ENCODE measurements around the gene CFAP221. TPM values are rescaled to one million over a fixed set of nuclear protein-coding genes. Genes with fewer than 3 reads are reported as not detected.

CFAP221 gene
- total and polyA plus RNA-seq, 2 experiments from 2014 or later = 0.42 to 0.65 TPM

DNA sequence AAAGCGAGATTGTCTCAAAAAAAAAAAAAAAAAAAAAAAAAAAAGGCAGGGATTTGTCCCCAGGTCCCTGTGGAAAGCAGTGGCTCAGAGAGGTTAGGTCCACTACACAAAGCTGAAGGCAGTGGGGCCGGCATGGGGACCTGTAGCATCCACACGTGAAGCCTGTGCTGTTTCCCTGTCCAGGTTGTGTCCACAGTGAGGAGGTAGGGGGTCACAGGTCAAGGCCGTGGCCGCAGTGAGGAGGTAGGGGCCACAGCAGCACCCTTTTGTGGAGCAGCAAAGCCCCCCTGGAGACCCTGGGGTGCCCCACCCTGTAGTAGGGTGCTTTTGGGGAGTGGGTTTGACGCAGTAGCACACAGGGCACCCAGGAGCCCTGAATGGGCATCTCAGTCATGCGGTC lies 148.7 kb downstream of the CFAP221 start (continued):
- TF ChIP-seq CTCF (conservative IDR thresholded peaks at IDR 0.05; ENCODE audit: low read depth in 2 of 2) = no peak

GRCh38 chr2:119693567-119693966 lies 149.3 kb downstream of the CFAP221 start:
- no peak overlapping the region for H3K4me3 ChIP-seq
- H3K27ac Mint-ChIP-seq = no peak overlapping the region
- no peak overlapping the region for H3K4me3 Mint-ChIP-seq

More at GRCh38 chr2:119693567-119693966, 149.3 kb downstream of the CFAP221 start:
- DNase-seq (ENCODE audit: low spot score) (no peak), ATAC-seq (no peak)
- no peaks in the 10 kb centered on the region for H3K27me3 ChIP-seq (ENCODE audit: insufficient read depth)
- H3F3A ChIP-seq (replicated peaks; ENCODE audit: low read depth) = peaks cover 3% of the 10 kb centered on the region; the same call in 1 of the 2 replicates
- no peaks in the 10 kb centered on the region for H3K9me3 Mint-ChIP-seq
- H3K4me2 ChIP-seq = no peak overlapping the region
- no peak overlapping the region for H2AFZ ChIP-seq
- no peaks in the 10 kb centered on the region for H4K20me1 ChIP-seq (replicated peaks; ENCODE audit: insufficient read depth)
- no peak for TF ChIP-seq CREB1 (CRISPR knock-in tag; IDR thresholded peaks at IDR 0.05; ENCODE audit: low read depth)
- TF ChIP-seq ZNF462 (CRISPR knock-in tag; IDR thresholded peaks at IDR 0.05) = no peak
- TF ChIP-seq ETS1 (IDR thresholded peaks at IDR 0.05) = no peak
- TF ChIP-seq, protein P1, sequence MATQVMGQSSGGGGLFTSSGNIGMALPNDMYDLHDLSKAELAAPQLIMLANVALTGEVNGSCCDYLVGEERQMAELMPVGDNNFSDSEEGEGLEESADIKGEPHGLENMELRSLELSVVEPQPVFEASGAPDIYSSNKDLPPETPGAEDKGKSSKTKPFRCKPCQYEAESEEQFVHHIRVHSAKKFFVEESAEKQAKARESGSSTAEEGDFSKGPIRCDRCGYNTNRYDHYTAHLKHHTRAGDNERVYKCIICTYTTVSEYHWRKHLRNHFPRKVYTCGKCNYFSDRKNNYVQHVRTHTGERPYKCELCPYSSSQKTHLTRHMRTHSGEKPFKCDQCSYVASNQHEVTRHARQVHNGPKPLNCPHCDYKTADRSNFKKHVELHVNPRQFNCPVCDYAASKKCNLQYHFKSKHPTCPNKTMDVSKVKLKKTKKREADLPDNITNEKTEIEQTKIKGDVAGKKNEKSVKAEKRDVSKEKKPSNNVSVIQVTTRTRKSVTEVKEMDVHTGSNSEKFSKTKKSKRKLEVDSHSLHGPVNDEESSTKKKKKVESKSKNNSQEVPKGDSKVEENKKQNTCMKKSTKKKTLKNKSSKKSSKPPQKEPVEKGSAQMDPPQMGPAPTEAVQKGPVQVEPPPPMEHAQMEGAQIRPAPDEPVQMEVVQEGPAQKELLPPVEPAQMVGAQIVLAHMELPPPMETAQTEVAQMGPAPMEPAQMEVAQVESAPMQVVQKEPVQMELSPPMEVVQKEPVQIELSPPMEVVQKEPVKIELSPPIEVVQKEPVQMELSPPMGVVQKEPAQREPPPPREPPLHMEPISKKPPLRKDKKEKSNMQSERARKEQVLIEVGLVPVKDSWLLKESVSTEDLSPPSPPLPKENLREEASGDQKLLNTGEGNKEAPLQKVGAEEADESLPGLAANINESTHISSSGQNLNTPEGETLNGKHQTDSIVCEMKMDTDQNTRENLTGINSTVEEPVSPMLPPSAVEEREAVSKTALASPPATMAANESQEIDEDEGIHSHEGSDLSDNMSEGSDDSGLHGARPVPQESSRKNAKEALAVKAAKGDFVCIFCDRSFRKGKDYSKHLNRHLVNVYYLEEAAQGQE (IDR thresholded peaks at IDR 0.05; ENCODE audit: unreplicated experiment) = no peak
- no peak for TF ChIP-seq ZNF331 (CRISPR knock-in tag; IDR thresholded peaks at IDR 0.05; ENCODE audit: low read depth)
- TF ChIP-seq JUNB (IDR thresholded peaks at IDR 0.05; ENCODE audit: unreplicated experiment) = no peak
- no peak for TF ChIP-seq STAT1 (IDR thresholded peaks at IDR 0.05; ENCODE audit: unreplicated experiment)
- no peak for TF ChIP-seq POLR2AphosphoS5 (IDR thresholded peaks at IDR 0.05; ENCODE audit: low read depth)
- peaks cover 27% of the 10 kb centered on the region for H3K4me1 ChIP-seq (ENCODE audit: insufficient read depth)
- peaks cover 4% of the 10 kb centered on the region for H3K36me3 Mint-ChIP-seq (ENCODE audit: low read depth)
- no peak overlapping the region for H3K27ac ChIP-seq (ENCODE audit: low read depth)
- H3K4me1 Mint-ChIP-seq = peaks cover 37% of the 10 kb centered on the region
- H3K27me3 Mint-ChIP-seq (ENCODE audit: insufficient read depth, low read depth, poor library complexity) = peaks cover 10% of the 10 kb centered on the region
- H3K79me2 ChIP-seq (replicated peaks; ENCODE audit: insufficient read depth) = no peaks in the 10 kb centered on the region
- H3K36me3 ChIP-seq (ENCODE audit: insufficient read depth) = no peaks in the 10 kb centered on the region
- peaks cover 5% of the 10 kb centered on the region; the same call in 1 of the 2 replicates for H3K9me2 ChIP-seq (ENCODE audit: insufficient read depth)

All from GM23338 (cell line).